Ectodermal cell (in vitro differentiated cells): ENCODE measurements around the gene LSMEM2.

ENCODE experiments used
- H3K27ac ChIP-seq: 2 replicates; pipeline ENCODE4 v1.7.0; 2013; ENCODE audit warnings: mild to moderate bottlenecking, low read depth, low read length; ENCODE audit not compliant: insufficient read depth, poor library complexity, severe bottlenecking
- H3K27me3 ChIP-seq: 2 replicates; pipeline ENCODE4 v1.7.0; 2013; ENCODE audit warnings: mild to moderate bottlenecking, low read length; ENCODE audit not compliant: insufficient read depth, control insufficient read depth, poor library complexity, severe bottlenecking
- H3K36me3 ChIP-seq: one replicate; pipeline ENCODE4 v1.7.0; 2013; ENCODE audit warnings: low read length; ENCODE audit not compliant: control insufficient read depth, insufficient read depth
- H3K4me1 ChIP-seq: one replicate; pipeline ENCODE4 v1.7.0; 2013; ENCODE audit warnings: low read length; ENCODE audit not compliant: control insufficient read depth, insufficient read depth
- H3K4me3 ChIP-seq: 2 replicates; pipeline ENCODE4 v1.7.0; 2013; ENCODE audit warnings: low read depth, low read length, control low read depth; ENCODE audit not compliant: insufficient read depth
- H3K9me3 ChIP-seq: 2 replicates; pipeline ENCODE4 v1.7.0; 2013; ENCODE audit warnings: mild to moderate bottlenecking, low read length, moderate library complexity; ENCODE audit not compliant: control insufficient read depth
- WGBS, 2 experiments: methylation state at CpG; one replicate each; pipeline ENCODE4 v1.1.7; 2013; ENCODE audit warnings: missing lambda C conversion rate in 2 of 2; 5-methylcytosine and 5-hydroxymethylcytosine counted together

The LSMEM2 gene

DNA sequence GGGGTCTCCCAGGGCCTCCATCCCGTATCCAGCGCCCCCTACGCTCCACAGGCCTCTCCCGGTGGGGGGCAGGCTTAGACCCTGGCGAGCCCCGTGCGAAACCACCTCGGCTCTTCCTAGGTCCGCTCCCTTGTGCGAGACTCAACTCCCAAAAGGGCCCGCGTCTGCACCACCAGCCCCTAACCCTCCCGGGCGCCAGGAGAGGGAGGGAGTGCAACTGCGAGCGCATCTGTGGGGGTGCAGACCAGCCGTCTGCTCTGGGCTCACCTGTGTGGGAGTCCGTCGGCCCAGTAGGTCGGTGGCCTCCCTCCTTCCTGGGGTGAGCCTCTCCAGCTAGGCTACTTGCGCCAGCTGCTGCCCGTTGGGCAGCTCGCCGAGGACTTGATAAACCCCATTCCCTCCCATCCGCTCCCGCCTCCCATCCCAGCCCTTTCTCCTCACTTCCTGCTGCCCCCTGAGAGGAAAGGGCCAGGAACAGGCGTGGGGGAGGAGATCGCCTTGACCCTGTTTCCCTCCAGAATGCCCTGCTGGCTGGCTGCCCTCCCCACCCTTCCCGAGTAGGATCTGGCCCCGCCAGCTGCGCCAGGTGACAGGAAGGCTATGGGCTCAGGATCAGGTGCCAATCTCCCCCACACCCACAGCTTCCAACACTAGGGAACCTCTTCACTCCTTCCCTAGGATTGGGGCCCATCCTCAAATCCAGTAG lies 43.7 kb downstream of the LSMEM2 start, which contains the start of gene HYAL2:
HYAL2 (minus strand) TSS at position 360 of the 706 bp plus-strand sequence. CDS start 2,256 bp downstream, outside the sequence.
- 15 to 17% methylated on average over 31 of the region's 31 CpGs for WGBS, 2 experiments
- no peaks in the 10 kb centered on the region for H3K9me3 ChIP-seq
- H3K27ac ChIP-seq, result peak within 1 kb of the TSS; percentile 99
- peak within 1 kb of the TSS; percentile 89 for H3K4me3 ChIP-seq
- no peaks in the 10 kb centered on the region for H3K27me3 ChIP-seq
- peaks cover 33% of the 10 kb centered on the region for H3K4me1 ChIP-seq
- H3K36me3 ChIP-seq, result peaks cover 24% of the 10 kb centered on the region

DNA sequence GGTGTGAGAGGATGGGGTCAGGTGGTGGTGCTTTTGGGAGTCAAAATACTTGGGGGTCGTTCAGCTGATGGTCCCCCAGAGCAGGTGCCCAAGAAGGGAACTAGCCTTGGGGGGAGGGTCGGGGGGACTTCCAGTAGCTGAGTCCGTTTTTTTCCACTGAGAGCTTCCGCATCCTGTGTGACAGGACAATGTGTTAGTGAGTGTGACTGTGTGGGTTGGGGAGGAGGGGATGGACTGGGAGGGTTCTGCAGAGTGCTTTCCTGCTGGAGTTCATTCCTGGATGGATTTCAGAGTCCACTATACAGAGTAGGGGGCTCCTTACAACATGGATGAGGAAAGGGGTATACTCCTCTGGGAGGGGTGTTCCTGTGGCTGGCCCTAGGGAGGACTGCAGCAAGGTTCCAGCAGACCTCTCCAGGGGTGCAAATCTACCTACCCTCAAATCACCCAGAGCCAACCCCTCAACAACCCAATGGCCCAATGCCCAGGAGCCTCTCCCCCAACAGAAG lies 44.3 kb downstream of the LSMEM2 start:
- Histone ChIP-seq H3K27ac (no peak overlapping the region), H3K4me3 (no peak overlapping the region), H3K4me1 (peaks cover 33% of the 10 kb centered on the region), H3K9me3 (no peaks in the 10 kb centered on the region), H3K36me3 (peaks cover 18% of the 10 kb centered on the region), H3K27me3 (no peaks in the 10 kb centered on the region)
- WGBS, 2 experiments, result 68 to 76% methylated on average over 4 of the region's 4 CpGs

DNA sequence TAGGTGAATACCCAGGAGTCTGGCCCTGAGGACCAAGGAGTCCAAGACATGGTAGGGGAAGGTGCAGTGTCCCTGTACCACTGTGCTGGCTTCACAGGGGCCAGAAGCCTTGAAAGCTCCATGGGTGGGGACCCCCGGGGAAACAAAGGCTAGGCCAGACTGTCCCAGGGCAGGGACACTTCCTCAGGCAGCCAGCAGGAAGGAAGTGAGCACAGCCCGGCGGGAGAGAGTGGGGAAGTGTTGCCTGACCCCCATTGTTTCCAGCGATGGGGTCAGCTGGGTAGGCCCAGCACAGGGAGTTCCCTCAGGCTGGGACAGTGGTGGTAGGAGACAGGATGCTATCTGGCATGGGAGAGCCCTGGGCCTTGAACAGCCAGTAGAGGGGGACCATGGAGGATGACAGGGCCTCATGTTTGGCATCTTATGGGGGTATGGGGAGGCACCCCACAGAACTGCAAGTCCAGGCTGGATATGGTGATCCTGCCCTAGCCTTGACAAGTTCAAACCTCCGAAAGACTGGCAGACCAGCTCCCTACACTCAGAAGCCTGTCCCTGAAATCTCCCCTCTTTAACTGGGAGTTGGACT lies 44.8 kb downstream of the LSMEM2 start:
- Histone ChIP-seq H3K4me3 (no peak overlapping the region), H3K27ac (no peak overlapping the region), H3K4me1 (peaks cover 28% of the 10 kb centered on the region), H3K36me3 (peaks cover 13% of the 10 kb centered on the region), H3K9me3 (no peaks in the 10 kb centered on the region), H3K27me3 (no peaks in the 10 kb centered on the region)
- 86 to 94% methylated on average over 5 of the region's 5 CpGs for WGBS, 2 experiments

DNA sequence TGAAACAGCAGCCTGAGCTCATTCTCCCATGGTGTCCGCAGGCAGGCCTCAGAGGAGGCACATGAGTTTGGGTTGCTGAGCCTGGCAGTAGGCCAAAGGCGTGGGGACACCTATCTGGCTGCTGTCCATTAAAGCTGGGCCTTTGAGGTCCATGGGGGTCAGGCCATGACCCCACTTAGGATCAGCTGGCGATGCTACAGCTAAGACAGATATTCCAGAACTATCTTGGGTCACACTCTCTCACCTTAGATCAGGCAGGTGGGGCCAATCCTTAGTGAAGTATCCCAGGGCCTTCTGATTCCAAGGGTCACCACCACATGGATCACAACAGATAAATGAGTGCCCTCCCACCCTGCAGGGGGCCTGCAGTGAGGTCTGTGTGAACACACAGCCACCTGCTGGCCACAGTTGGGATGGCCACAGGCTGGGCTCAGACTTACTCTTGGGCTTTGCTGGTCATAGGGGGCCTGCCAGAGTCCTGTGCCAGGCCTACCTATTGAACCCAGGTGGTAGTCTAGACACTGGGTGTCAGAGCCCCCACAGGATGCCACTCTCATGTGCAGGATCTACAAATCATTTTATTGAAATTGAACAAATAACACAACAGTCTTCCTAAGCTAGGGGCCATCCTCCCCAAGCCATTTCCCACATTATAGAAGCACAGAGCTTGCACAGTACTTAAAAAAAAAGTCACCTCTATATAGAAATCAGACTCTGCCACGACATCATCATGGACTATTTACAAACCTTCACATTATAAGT lies 45.6 kb downstream of the LSMEM2 start:
- WGBS, 2 experiments, result 67 to 78% methylated on average over 4 of the region's 4 CpGs
- Histone ChIP-seq H3K27me3 (no peaks in the 10 kb centered on the region), H3K27ac (no peak overlapping the region), H3K4me1 (peaks cover 26% of the 10 kb centered on the region), H3K9me3 (no peaks in the 10 kb centered on the region), H3K36me3 (peaks cover 9% of the 10 kb centered on the region), H3K4me3 (no peak overlapping the region)

DNA sequence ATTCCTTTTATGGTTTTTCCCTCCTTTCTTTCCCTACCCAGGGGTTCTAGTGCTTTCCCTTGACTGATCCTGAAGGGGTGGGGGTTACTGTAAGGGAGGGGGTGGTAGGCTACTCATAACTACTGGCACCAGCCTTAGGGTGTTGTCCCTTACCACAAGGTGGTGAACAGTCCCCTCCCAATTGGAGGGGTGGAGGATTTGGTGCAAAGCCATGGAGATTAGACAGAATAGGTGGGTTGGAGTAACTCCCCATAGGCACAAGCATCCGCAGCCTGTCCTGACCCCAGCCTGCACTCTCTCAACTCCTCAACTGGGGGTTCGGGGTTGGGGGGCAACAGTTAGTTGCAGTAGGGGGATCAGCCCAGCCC lies 46.2 kb downstream of the LSMEM2 start:
- H3K27ac ChIP-seq, result no peak overlapping the region

DNA sequence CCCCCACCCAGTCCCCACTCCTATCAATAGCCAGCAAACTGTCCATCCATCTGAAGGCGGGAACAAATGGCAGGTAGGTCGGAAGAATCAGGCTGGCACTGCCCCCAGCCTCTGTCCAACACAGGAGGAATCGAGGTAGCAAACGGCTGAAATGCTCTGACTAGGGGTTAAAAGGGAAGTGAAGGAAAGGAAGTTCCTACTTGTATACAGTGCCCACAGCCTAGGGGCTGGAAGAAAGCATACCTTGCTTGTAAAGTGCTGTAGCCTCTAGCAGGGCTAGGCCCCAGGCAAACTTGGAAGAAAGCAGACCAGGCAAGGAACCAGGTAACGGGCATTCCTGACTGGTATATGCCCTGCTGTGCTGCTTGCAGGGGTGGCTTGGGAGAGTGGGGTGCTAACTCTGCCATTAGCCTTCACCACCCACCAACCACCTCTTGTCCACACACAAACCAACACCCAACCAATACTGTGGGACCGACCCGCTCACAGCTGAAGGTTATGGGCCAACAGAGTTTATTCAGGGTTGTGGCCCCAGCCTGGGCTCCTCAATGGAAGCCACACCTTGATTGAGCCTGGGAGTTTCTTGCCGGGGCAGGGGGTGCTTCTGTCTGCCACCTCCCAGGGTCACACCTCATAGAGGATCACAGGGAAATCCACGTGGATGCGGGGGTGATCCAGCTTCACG lies 46.8 kb downstream of the LSMEM2 start:
- Histone ChIP-seq H3K4me3 (no peak overlapping the region), H3K36me3 (peaks cover 18% of the 10 kb centered on the region), H3K27ac (no peak overlapping the region), H3K27me3 (no peaks in the 10 kb centered on the region), H3K4me1 (peaks cover 17% of the 10 kb centered on the region), H3K9me3 (no peaks in the 10 kb centered on the region)
- 96% methylated on average over 11 of the region's 11 CpGs for WGBS, 2 experiments

More for the DNA sequence above, 46.2 kb downstream of the LSMEM2 start:
- H3K4me1 ChIP-seq, result peaks cover 22% of the 10 kb centered on the region
- H3K9me3 ChIP-seq, result no peaks in the 10 kb centered on the region
- H3K36me3 ChIP-seq, result peaks cover 13% of the 10 kb centered on the region
- H3K27me3 ChIP-seq, result no peaks in the 10 kb centered on the region
- no peak overlapping the region for H3K4me3 ChIP-seq
- whole genome bisulfite sequencing, 2 experiments, result 96 to 100% methylated on average over 2 of the region's 2 CpGs

DNA sequence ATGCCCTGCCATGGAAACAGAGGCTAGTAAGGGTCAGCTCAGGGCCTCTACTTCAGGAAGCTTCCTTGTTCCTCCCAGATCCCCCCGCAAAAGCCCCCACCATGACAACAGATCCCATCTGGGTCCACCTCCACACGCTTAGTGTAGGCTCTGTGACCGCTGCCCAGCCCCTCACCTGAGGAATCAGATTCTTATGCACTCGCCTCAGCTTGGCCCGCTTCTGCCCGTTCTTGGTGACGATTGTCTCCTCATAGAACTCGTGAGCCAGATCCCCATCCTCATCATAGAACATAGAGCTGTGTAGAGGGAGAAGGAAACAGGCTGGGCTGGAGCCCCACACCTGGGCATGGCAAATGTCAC lies 47.3 kb downstream of the LSMEM2 start:
- Histone ChIP-seq H3K4me1 (peaks cover 17% of the 10 kb centered on the region), H3K27ac (no peak overlapping the region), H3K4me3 (no peak overlapping the region), H3K27me3 (no peaks in the 10 kb centered on the region), H3K36me3 (peaks cover 24% of the 10 kb centered on the region), H3K9me3 (no peaks in the 10 kb centered on the region)
- 92 to 95% methylated on average over 8 of the region's 8 CpGs for WGBS, 2 experiments

DNA sequence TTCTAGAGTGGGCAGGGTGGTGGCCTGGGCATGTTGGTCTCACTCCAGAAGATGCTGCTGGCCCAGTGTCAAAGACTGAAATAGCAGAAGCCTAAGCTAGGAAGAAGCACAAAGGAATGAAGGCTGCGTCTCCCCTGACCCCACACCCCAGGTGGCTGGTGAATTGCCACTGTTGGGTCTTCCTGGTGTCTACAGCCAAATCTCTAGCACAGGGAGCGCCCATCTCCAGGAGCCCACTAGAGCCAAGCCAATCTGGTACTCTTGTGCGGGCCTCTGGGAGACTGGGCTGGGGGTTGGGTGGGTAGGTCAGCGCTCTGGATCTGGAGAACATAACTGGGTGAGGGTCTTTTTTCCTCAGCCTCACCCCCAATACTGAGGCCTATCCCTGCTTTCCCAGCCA lies 48.2 kb downstream of the LSMEM2 start:
- Histone ChIP-seq H3K27ac (no peak overlapping the region), H3K27me3 (no peaks in the 10 kb centered on the region), H3K9me3 (no peaks in the 10 kb centered on the region), H3K4me3 (peak overlapping the region; percentile 87), H3K36me3 (peaks cover 33% of the 10 kb centered on the region), H3K4me1 (peaks cover 14% of the 10 kb centered on the region)
- WGBS, 2 experiments, result 83 to 84% methylated on average over 4 of the region's 4 CpGs

DNA sequence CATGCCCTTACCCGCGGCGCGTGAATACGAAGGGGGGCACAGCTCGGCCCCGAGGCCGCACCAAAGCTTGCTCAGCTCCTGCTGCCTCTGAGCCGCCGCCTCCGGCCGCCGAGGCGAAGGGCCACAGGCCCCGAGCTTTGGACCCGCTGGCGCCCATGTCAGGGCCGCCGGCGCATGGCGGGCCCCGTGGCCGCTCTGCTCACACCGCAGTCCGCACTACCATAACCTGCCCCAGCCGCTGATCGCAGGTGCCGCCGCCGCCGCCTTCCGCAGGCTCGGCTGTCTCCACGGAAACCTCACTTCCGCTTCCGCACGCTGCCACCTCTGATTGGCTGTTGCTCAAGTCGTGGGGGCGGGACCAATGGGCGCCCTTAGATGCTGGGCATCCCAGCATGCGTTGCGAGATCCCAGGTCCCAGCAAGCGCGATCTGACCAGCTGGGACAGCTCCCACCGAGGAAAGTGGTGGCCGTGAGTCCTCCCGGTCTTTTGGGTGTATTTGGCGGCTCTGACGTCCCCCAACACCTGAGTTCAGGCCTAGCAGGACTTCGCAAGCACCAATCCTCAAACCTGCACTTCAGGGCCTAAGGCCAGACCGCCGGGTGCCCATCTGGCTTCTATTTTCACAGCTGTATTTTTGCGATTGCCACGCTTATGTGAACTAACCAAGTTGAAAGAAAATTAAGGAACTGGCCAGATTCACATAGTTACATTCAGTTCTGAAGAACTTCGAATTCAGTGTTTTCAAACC lies 49.2 kb downstream of the LSMEM2 start, which contains the start of gene TUSC2:
TUSC2 (minus strand) TSS at position 281 of the 749 bp plus-strand sequence; CDS start at position 157, 124 bp downstream.
- 6 to 7% methylated on average over 55 of the region's 55 CpGs for WGBS, 2 experiments
- Histone ChIP-seq H3K27ac (no peak within 1 kb of the TSS), H3K36me3 (peaks cover 33% of the 10 kb centered on the region)

More for the DNA sequence above, 49.2 kb downstream of the LSMEM2 start, which contains the start of gene TUSC2:
- H3K9me3 ChIP-seq, result no peaks in the 10 kb centered on the region
- no peaks in the 10 kb centered on the region for H3K27me3 ChIP-seq
- peak within 1 kb of the TSS; percentile 87 for H3K4me3 ChIP-seq
- H3K4me1 ChIP-seq, result peaks cover 5% of the 10 kb centered on the region
